Skeletal muscle satellite cell (primary cell): Measurements from ENCODE around the gene MICU2.
"Not testable (repeated sequence)": the region's sequence is repeated elsewhere in the genome, so short reads cannot be mapped to it uniquely, and the experiment has no call there.

Experiments used
- H3K27me3 ChIP-seq: 2 replicates; pipeline ENCODE4 v1.7.0; 2013; ENCODE audit warnings: low read length; ENCODE audit not compliant: control insufficient read depth, insufficient read depth
- H3K36me3 ChIP-seq: 2 replicates; pipeline ENCODE4 v1.7.0; 2013; ENCODE audit warnings: mild to moderate bottlenecking, control low read depth, low read length; ENCODE audit not compliant: insufficient read depth
- H3K4me1 ChIP-seq: 2 replicates; pipeline ENCODE4 v1.7.0; 2013; ENCODE audit warnings: low read length; ENCODE audit not compliant: control insufficient read depth, insufficient read depth
- H3K4me2 ChIP-seq: 2 replicates; pipeline ENCODE4 v1.7.0; 2013; ENCODE audit warnings: mild to moderate bottlenecking, low read length
- H3K4me3 ChIP-seq: 2 replicates; pipeline ENCODE4 v1.7.0; 2013; ENCODE audit warnings: low read length
- H3K9ac ChIP-seq: 2 replicates; pipeline ENCODE4 v1.7.0; 2013; ENCODE audit warnings: mild to moderate bottlenecking, low read depth, low read length, moderate library complexity
- H3K9me3 ChIP-seq: replicated peaks from 2 replicates; pipeline ENCODE4 v1.7.0; 2013; ENCODE audit warnings: mild to moderate bottlenecking, control low read depth, low read length

Gene MICU2

GRCh38 chr13:21569686-21570085 is 34.3 kb downstream of the MICU2 start:
- Histone ChIP-seq H3K4me3 (no peak overlapping the region), H3K4me1 (peaks cover 5% of the 10 kb centered on the region), H3K4me2 (no peak overlapping the region), H3K27me3 (no peaks in the 10 kb centered on the region), H3K9ac (no peak overlapping the region), H3K36me3 (peaks cover 6% of the 10 kb centered on the region), H3K9me3 (no peaks in the 10 kb centered on the region)

- no peak overlapping the region for H3K4me2 ChIP-seq
- H3K9ac ChIP-seq: no peak overlapping the region
- H3K4me1 ChIP-seq: peaks cover 1% of the 10 kb centered on the region
- no peaks in the 10 kb centered on the region for H3K9me3 ChIP-seq
- H3K36me3 ChIP-seq: peaks cover 12% of the 10 kb centered on the region
- H3K27me3 ChIP-seq: no peaks in the 10 kb centered on the region
- H3K4me3 ChIP-seq: no peak overlapping the region
Measured at GRCh38 chr13:21568854-21569253, 35.1 kb downstream of the MICU2 start.

GRCh38 chr13:21567714-21568113 is 36.3 kb downstream of the MICU2 start:
- Histone ChIP-seq H3K36me3 (peaks cover 17% of the 10 kb centered on the region), H3K4me1 (no peaks in the 10 kb centered on the region), H3K4me3 (no peak overlapping the region), H3K4me2 (no peak overlapping the region), H3K9ac (no peak overlapping the region), H3K27me3 (no peaks in the 10 kb centered on the region), H3K9me3 (no peaks in the 10 kb centered on the region)

DNA sequence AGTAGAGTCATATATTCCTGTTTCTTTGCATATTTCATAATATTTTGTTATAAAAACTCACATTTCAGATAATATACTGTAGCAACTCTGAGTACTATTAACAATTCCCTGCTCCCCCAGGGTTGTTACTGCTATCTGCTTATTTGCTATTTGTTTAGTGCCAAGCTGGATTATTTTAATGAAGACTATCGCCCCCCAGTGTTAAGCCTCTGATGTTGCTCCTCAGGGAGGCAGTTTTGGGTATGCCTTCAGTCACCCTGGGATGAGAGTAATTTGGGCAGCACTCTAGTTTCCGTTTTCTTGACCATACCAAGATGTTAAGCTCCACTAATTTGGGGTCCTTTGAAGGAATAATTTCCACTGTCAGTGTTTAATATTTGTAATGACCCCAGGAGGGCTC is 46.0 kb downstream of the MICU2 start:
- Histone ChIP-seq H3K27me3 (no peaks in the 10 kb centered on the region), H3K4me2 (no peak overlapping the region), H3K4me3 (no peak overlapping the region), H3K4me1 (no peaks in the 10 kb centered on the region), H3K36me3 (peaks cover 6% of the 10 kb centered on the region), H3K9ac (no peak overlapping the region), H3K9me3 (no peaks in the 10 kb centered on the region)

- H3K36me3 ChIP-seq: no peaks in the 10 kb centered on the region
- H3K27me3 ChIP-seq: no peaks in the 10 kb centered on the region
- H3K4me1 ChIP-seq: no peaks in the 10 kb centered on the region
- H3K9ac ChIP-seq: no peak overlapping the region
- H3K4me3 ChIP-seq: no peak overlapping the region
- H3K9me3 ChIP-seq: no peaks in the 10 kb centered on the region
- no peak overlapping the region for H3K4me2 ChIP-seq
Measured at GRCh38 chr13:21556051-21556450, 47.9 kb downstream of the MICU2 start.

DNA sequence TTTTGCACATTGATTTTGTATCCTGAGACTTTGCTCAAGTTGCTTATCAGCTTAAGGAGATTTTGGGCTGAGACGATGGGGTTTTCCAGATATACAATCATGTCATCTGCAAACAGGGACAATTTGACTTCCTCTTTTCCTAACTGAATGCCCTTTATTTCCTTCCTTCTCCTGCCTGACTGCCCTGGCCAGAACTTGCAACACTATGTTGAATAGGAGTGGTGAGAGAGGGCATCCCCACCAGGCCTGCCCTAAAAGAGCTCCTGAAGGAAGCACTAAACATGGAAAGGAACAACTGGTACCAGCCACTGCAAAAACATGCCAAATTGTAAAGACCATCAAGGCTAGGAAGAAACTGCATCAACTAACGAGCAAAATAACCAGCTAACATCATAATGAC is 50.7 kb downstream of the MICU2 start:
- not testable (repeated sequence) for H3K4me1 ChIP-seq

GRCh38 chr13:21550918-21551317 is 53.1 kb downstream of the MICU2 start:
- Histone ChIP-seq H3K4me2 (no peak overlapping the region), H3K4me3 (no peak overlapping the region), H3K4me1 (no peaks in the 10 kb centered on the region), H3K9ac (no peak overlapping the region), H3K9me3 (no peaks in the 10 kb centered on the region), H3K27me3 (no peaks in the 10 kb centered on the region), H3K36me3 (no peaks in the 10 kb centered on the region)

More for the DNA sequence above, 50.7 kb downstream of the MICU2 start:
- not testable (repeated sequence) for H3K4me2 ChIP-seq, H3K27me3 ChIP-seq, H3K9ac ChIP-seq, H3K9me3 ChIP-seq, H3K36me3 ChIP-seq, H3K4me3 ChIP-seq

DNA sequence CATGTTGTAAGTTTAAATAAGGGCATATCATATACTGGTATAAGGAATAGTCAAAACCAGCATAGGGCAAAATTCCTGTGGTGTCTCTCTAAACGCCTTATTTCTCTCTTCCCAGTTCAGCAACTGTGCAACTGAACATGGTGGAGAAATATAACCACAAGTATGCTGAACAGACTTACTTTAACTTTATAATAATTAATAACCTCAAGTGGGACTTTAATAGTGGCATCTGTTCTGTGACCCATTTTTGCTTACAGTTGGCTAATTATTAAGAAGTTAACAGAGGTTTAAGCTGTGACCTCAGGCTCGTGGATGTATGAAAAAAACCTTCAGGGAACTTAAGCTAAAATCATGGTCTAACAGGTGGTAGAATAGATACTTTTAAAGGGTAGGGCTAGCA is 54.3 kb downstream of the MICU2 start:
- no peak overlapping the region for H3K4me3 ChIP-seq
- H3K36me3 ChIP-seq: no peaks in the 10 kb centered on the region
- H3K9ac ChIP-seq: no peak overlapping the region
- H3K9me3 ChIP-seq: no peaks in the 10 kb centered on the region
- no peaks in the 10 kb centered on the region for H3K4me1 ChIP-seq
- H3K27me3 ChIP-seq: no peaks in the 10 kb centered on the region
- H3K4me2 ChIP-seq: no peak overlapping the region

GRCh38 chr13:21548577-21548976 is 55.4 kb downstream of the MICU2 start:
- no peaks in the 10 kb centered on the region for H3K36me3 ChIP-seq
- no peaks in the 10 kb centered on the region for H3K9me3 ChIP-seq
- no peaks in the 10 kb centered on the region for H3K27me3 ChIP-seq
- H3K9ac ChIP-seq: no peak overlapping the region
- H3K4me3 ChIP-seq: no peak overlapping the region
- no peak overlapping the region for H3K4me2 ChIP-seq
- H3K4me1 ChIP-seq: no peaks in the 10 kb centered on the region

DNA sequence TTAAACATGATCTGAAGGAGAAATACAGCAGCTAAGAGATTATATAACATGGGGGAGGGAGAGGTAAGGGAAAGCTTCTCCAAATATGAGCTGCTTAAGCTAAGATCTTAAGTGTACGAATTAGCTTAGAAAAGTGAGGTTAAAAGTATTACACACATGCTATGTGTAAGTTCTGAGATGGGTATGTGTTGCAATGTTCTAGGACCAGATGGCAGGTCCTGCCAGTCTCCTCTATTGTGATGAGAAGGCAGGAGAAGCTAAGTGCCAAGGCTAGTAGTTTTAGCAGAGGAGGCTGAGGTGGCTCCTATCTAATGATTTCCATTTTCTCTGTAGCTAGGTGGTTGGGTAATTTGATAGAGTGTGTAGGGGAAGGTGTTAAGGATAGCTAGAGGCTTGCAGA is 57.6 kb downstream of the MICU2 start:
- Histone ChIP-seq H3K4me3 (no peak overlapping the region), H3K27me3 (no peaks in the 10 kb centered on the region), H3K9me3 (no peaks in the 10 kb centered on the region), H3K9ac (no peak overlapping the region), H3K4me1 (peaks cover 13% of the 10 kb centered on the region), H3K36me3 (no peaks in the 10 kb centered on the region), H3K4me2 (no peak overlapping the region)

DNA sequence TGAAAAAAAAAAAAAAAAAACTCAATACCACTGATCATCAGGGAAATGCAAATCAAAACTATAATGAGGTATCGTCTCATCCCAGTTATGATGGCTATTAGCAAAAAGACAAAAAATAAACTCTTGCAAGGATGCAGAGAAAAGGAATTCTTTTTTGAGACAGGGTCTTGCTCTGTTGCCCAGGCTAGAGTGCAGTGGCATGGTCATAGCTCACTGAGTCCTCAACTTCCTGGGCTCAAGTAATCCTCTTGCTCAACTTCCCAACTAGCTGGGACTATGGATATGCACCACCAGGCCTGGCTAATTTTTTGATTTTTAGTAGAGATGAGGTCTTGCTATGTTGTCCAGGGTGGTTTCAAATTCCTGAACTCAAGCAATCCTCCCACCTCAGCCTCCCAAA is 59.5 kb downstream of the MICU2 start:
- Histone ChIP-seq H3K4me2 (no peak overlapping the region), H3K27me3 (no peaks in the 10 kb centered on the region), H3K9ac (no peak overlapping the region), H3K9me3 (no peaks in the 10 kb centered on the region), H3K4me1 (peaks cover 13% of the 10 kb centered on the region), H3K36me3 (no peaks in the 10 kb centered on the region), H3K4me3 (no peak overlapping the region)

GRCh38 chr13:21542563-21542962 is 61.4 kb downstream of the MICU2 start:
- peaks cover 5% of the 10 kb centered on the region for H3K36me3 ChIP-seq
- peaks cover 13% of the 10 kb centered on the region for H3K4me1 ChIP-seq
- H3K4me2 ChIP-seq: no peak overlapping the region
- no peaks in the 10 kb centered on the region for H3K9me3 ChIP-seq
- H3K27me3 ChIP-seq: no peaks in the 10 kb centered on the region
- no peak overlapping the region for H3K4me3 ChIP-seq
- H3K9ac ChIP-seq: no peak overlapping the region
